K562 (cell line): ENCODE measurements around the gene GRIA2. TPM values are rescaled to one million over a fixed set of nuclear protein-coding genes. Genes with fewer than 3 reads are reported as not detected.

Source experiments
- ATAC-seq: fragments of 200-7000 bp; cut with Tn5 transposase; 3 replicates; pipeline ENCODE4 v1.9.1; 2020; ENCODE audit warnings: moderate library complexity
- BruUV-seq: library from RNA; stranded (reverse); fragments of 400-500 nt; replicated peaks from 2 replicates; lab custom pipeline; 2021; lab: Mats Ljungman, UMichigan
- CTCF ChIA-PET: fragments of 300-600 bp; formaldehyde crosslinking; extraction: SDS; loops from one replicate; lab custom pipeline; 2021; ENCODE audit warnings: low intra/inter-chr PET ratio; lab: Yijun Ruan, JAX
- POLR2A ChIA-PET: fragments of 300-600, 350-650 bp; sonication (Branson Sonifier 250); formaldehyde crosslinking; extraction: SDS; loops from one replicate; lab custom pipeline; 2021; ENCODE audit warnings: antibody characterized with exemption, inconsistent platforms; lab: Yijun Ruan, JAX
- DNase-seq, 4 experiments: peaks; one replicate each; pipeline versions ENCODE4 v3.0.0 to v3.0.0-alpha.2; 2011 to 2018; ENCODE audit warnings: low spot score in 3 of 4, mixed read lengths in 3 of 4; ENCODE audit errors: extremely low read depth in 1 of 4
- FAIRE-seq: peaks from 2 replicates; lab custom pipeline; 2011; peaks lifted over from hg19 to GRCh38; lab: Jason Lieb, UNC
- H2AFZ ChIP-seq: 2 replicates; pipeline ENCODE4 v1.6.0; 2011; ENCODE audit warnings: low read depth, low read length, control low read depth, inconsistent platforms
- H3K27ac ChIP-seq: fragments of 200-600 bp; 3 replicates; pipeline ENCODE4 v1.8.0; 2011; ENCODE audit warnings: low read depth, mild to moderate bottlenecking, control low read depth, inconsistent platforms, low read length, moderate library complexity, mixed read lengths; ENCODE audit errors: extremely low read depth
- H3K27me3 ChIP-seq, 2 experiments: fragments of 300-600 bp in 1 of 2; 2 replicates in 1 of 2; 3 replicates in 1 of 2; pipeline versions ENCODE4 v1.6.0 to v1.8.0; 2011; ENCODE audit warnings: inconsistent platforms in 2 of 2, low read length in 2 of 2, mild to moderate bottlenecking in 1 of 2, mixed read lengths in 1 of 2, moderate library complexity in 1 of 2; ENCODE audit not compliant: control insufficient read depth in 2 of 2, insufficient read depth in 2 of 2
- H3K36me3 ChIP-seq: fragments of 300-600 bp; 3 replicates; pipeline ENCODE4 v1.8.0; 2011; ENCODE audit warnings: mild to moderate bottlenecking, low read length, inconsistent platforms; ENCODE audit not compliant: control insufficient read depth, insufficient read depth
- H3K4me1 ChIP-seq, 2 experiments: fragments of 200-600 bp in 1 of 2; replicated peaks in 1 of 2; 2 replicates in 1 of 2; 3 replicates in 1 of 2; pipeline versions ENCODE4 v1.5.1 to v1.8.0; 2011; ENCODE audit warnings: inconsistent platforms in 2 of 2, low read length in 2 of 2, mild to moderate bottlenecking in 1 of 2, mixed read lengths in 1 of 2, moderate library complexity in 1 of 2; ENCODE audit not compliant: control insufficient read depth in 2 of 2, insufficient read depth in 2 of 2
- H3K4me2 ChIP-seq: 2 replicates; pipeline ENCODE4 v1.6.1; 2011; ENCODE audit warnings: low read length, control low read depth, inconsistent platforms, mixed read lengths; ENCODE audit not compliant: insufficient read depth
- H3K4me3 ChIP-seq: fragments of 200-600 bp; sonication (generic), shearing (Covaris generic); 2 replicates; pipeline ENCODE4 v1.5.1; 2016; ENCODE audit warnings: control low read depth, inconsistent platforms
- H3K79me2 ChIP-seq: fragments of 200-600 bp; 3 replicates; pipeline ENCODE4 v1.8.0; 2011; ENCODE audit warnings: low read length, inconsistent platforms; ENCODE audit not compliant: control insufficient read depth, insufficient read depth
- H3K9ac ChIP-seq, 2 experiments: 2 replicates each; pipeline versions ENCODE4 v1.6.0 to v1.6.1; 2011; ENCODE audit warnings: low read depth in 2 of 2, low read length in 2 of 2, control low read depth in 1 of 2, inconsistent platforms in 1 of 2, mild to moderate bottlenecking in 1 of 2, mixed read lengths in 1 of 2; ENCODE audit not compliant: insufficient read depth in 1 of 2
- H3K9me1 ChIP-seq: one replicate; pipeline ENCODE4 v1.6.0; 2011; ENCODE audit warnings: inconsistent platforms, mild to moderate bottlenecking, low read length, moderate library complexity; ENCODE audit not compliant: control insufficient read depth, insufficient read depth
- H3K9me3 ChIP-seq: replicated peaks from 2 replicates; pipeline ENCODE4 v1.5.1; 2011; ENCODE audit warnings: low read depth, low read length, inconsistent platforms; ENCODE audit not compliant: control insufficient read depth, insufficient read depth
- H4K20me1 ChIP-seq: replicated peaks from 2 replicates; pipeline ENCODE4 v1.6.1; 2011; ENCODE audit warnings: low read length, inconsistent platforms, mixed read lengths; ENCODE audit not compliant: control insufficient read depth, insufficient read depth
- CTCF ChIP-seq, 3 experiments: IDR thresholded peaks in 2 of 3; conservative IDR thresholded peaks in 1 of 3; 2 replicates each; pipeline ENCODE4 v1.5.1; 2011 to 2012; ENCODE audit warnings: low read length in 3 of 3, mild to moderate bottlenecking in 3 of 3, control low read depth in 2 of 3, improper control_type of control experiment in 1 of 3, inconsistent platforms in 1 of 3, low read depth in 1 of 3, mixed read lengths in 1 of 3, moderate library complexity in 1 of 3; ENCODE audit not compliant: insufficient read depth in 2 of 3
- ELF1 ChIP-seq: fragments of 200-800 bp; sonication (Bioruptor generic); IDR thresholded peaks from 2 replicates; pipeline ENCODE4 v1.6.1; 2016; ENCODE audit warnings: missing genetic modification characterization, missing compliant biosample characterization
- GABPA ChIP-seq: fragments of 200-800 bp; sonication (Bioruptor generic); conservative IDR thresholded peaks from 2 replicates; pipeline ENCODE4 v1.6.1; 2016; ENCODE audit warnings: low read depth, missing genetic modification characterization, missing compliant biosample characterization
- MAZ ChIP-seq, 2 experiments: fragments of 450-650 bp in 1 of 2; sonication (generic) in 1 of 2; formaldehyde crosslinking; IDR thresholded peaks in 1 of 2; conservative IDR thresholded peaks in 1 of 2; 2 replicates each; pipeline versions ENCODE4 v1.4.0 to v1.5.0; 2020; ENCODE audit warnings: mild to moderate bottlenecking in 1 of 2, missing genetic modification reagents in 1 of 2
- NFIX ChIP-seq: fragments of 250-450 bp; sonication (Bioruptor Pico); IDR thresholded peaks from 2 replicates; pipeline ENCODE4 v1.4.0; 2020; ENCODE audit warnings: low read depth, mild to moderate bottlenecking, moderate library complexity
- NR2C2 ChIP-seq, 2 experiments: fragments of 200-800 bp in 1 of 2; sonication (Bioruptor generic) in 1 of 2; sonication (generic) in 1 of 2; formaldehyde crosslinking in 1 of 2; IDR thresholded peaks; 2 replicates each; pipeline versions ENCODE4 v1.6.1 to v1.8.0; 2016 to 2022; ENCODE audit warnings: mild to moderate bottlenecking in 1 of 2, missing compliant biosample characterization in 1 of 2, missing genetic modification characterization in 1 of 2, missing genetic modification reagents in 1 of 2
- RAD21 ChIP-seq, 2 experiments: fragments of 250-450 bp in 1 of 2; fragments of 450-650 bp in 1 of 2; sonication (Bioruptor Pico) in 1 of 2; formaldehyde crosslinking in 1 of 2; IDR thresholded peaks in 1 of 2; conservative IDR thresholded peaks in 1 of 2; 2 replicates each; pipeline versions ENCODE4 v1.4.0 to v1.8.0; 2020 to 2022; ENCODE audit warnings: mild to moderate bottlenecking in 2 of 2, moderate library complexity in 1 of 2
- RBFOX2 ChIP-seq: fragments of 200-400 bp; formaldehyde crosslinking; IDR thresholded peaks from 2 replicates; pipeline ENCODE4 v1.6.1; 2017; ENCODE audit warnings: low read depth, mild to moderate bottlenecking, low read length, moderate library complexity
- YY1 ChIP-seq, 3 experiments: IDR thresholded peaks; 2 replicates each; pipeline ENCODE4 v1.6.1; 2011; ENCODE audit warnings: low read length in 2 of 3, mild to moderate bottlenecking in 2 of 3, moderate library complexity in 2 of 3, borderline replicate concordance in 1 of 3, control low read depth in 1 of 3, low read depth in 1 of 3; ENCODE audit not compliant: insufficient read depth in 3 of 3, insufficient replicate concordance in 2 of 3, control insufficient read depth in 1 of 3, insufficient read length in 1 of 3; ENCODE audit errors: extremely low read depth in 1 of 3
- ZKSCAN1 ChIP-seq: fragments of 150-350 bp; IDR thresholded peaks from 2 replicates; pipeline ENCODE4 v1.6.1; 2016; ENCODE audit warnings: low read depth, low read length
- ZNF586 ChIP-seq: fragments of 450-650 bp; formaldehyde crosslinking; conservative IDR thresholded peaks from 2 replicates; pipeline ENCODE4 v1.4.0; 2020; ENCODE audit warnings: mild to moderate bottlenecking, moderate library complexity
- WGBS: fragments of 100-300 bp; shearing (Covaris generic); methylation state at CpG from one replicate; pipeline ENCODE4 v1.1.6; 2016; ENCODE audit warnings: low coverage, mixed read lengths; ENCODE audit not compliant: insufficient coverage; ENCODE audit errors: missing lambda C conversion rate; 5-methylcytosine and 5-hydroxymethylcytosine counted together
- in situ Hi-C: fragments of 300-500 bp; cut with MboI; formaldehyde crosslinking; loops from 4 replicates; pipeline ENCODE4 v1.15.0; 2018; ENCODE audit warnings: inconsistent platforms, mixed read lengths
- intact Hi-C: fragments of 100-400 bp; cut with micrococcal nuclease; formaldehyde crosslinking; loops from 2 replicates; pipeline ENCODE4 v1.14.2; 2022
- polyA plus RNA-seq, 8 experiments: library from polyadenylated mRNA; depleted of rRNA in 4 of 8; stranded (reverse) in 5 of 8; unstranded in 3 of 8; fragments of >200 nt; fragmentation: Nextera tagmentation in 2 of 8; fragmentation: Illumina TruSeq in 1 of 8; extraction: Ambion mirVana in 2 of 8; extraction: Trizol in 1 of 8; gene quantifications; 2 replicates each; pipeline versions ENCODE4 v1.2.1 to v1.2.3, GENCODE V29; 2011 to 2014; ENCODE audit warnings: inconsistent platforms in 1 of 8, missing spikeins in 1 of 8
- total RNA-seq, 7 experiments: library from RNA; depleted of rRNA in 6 of 7; stranded (reverse); fragments of >200 nt in 6 of 7; fragmentation: Illumina TruSeq in 2 of 7; extraction: Trizol in 2 of 7; gene quantifications; 2 replicates each; pipeline versions ENCODE4 v1.2.1 to v1.2.3, GENCODE V29; 2011 to 2021; ENCODE audit warnings: low replicate concordance in 1 of 7

GRIA2 gene
- total and polyA plus RNA-seq, 9 of the 15 experiments (the other 6 are each of a cell fraction or from before 2014, with no cell fraction given) = 0.07 TPM; not detected in 8

- Histone ChIP-seq H3K9me1 (no peaks in the 10 kb centered on the region), H2AFZ (no peak overlapping the region), H4K20me1 (no peaks in the 10 kb centered on the region), H3K36me3 (no peaks in the 10 kb centered on the region), H3K4me2 (no peak overlapping the region), H3K9ac (no peak overlapping the region), H3K9me3 (no peaks in the 10 kb centered on the region), H3K27ac (no peak overlapping the region), H3K79me2 (no peaks in the 10 kb centered on the region), H3K4me3 (no peak overlapping the region), H3K27me3 (no peaks in the 10 kb centered on the region), H3K4me1 (no peaks in the 10 kb centered on the region)
- no peak for TF ChIP-seq MAZ (CRISPR knock-in tag; conservative IDR thresholded peaks at IDR 0.05 in 1 of 2, IDR thresholded peaks at IDR 0.05 in 1 of 2)
- POLR2A ChIA-PET = no interaction called here
- ATAC-seq = no peak
- in situ Hi-C loops (no loop called here), intact Hi-C loops (no loop called here)
- BruUV-seq = no TSS peak
- 8% methylated on average over 1 of the region's 1 CpG for WGBS
- no peak for FAIRE-seq
- DNase-seq = no peak
- CTCF ChIA-PET = no interaction called here
Measured at GRCh38 chr4:157196046-157196445, 24.5 kb upstream of the GRIA2 start.

- no TSS peak for BruUV-seq
- Histone ChIP-seq H3K36me3 (no peaks in the 10 kb centered on the region), H3K9me3 (no peaks in the 10 kb centered on the region), H3K27ac (no peak overlapping the region), H3K9me1 (no peaks in the 10 kb centered on the region), H3K4me1 (peaks cover 0 to 3% of the 10 kb centered on the region in 2 experiments; a peak in 1 of 5 replicates), H2AFZ (peak overlapping the region; percentile 1; the same call in 1 of the 2 replicates), H4K20me1 (no peaks in the 10 kb centered on the region), H3K79me2 (no peaks in the 10 kb centered on the region)
- FAIRE-seq (no peak), DNase-seq (peak; percentile 39 to 63 (median 44)), ATAC-seq (peak; percentile 87)
- CTCF ChIA-PET = no interaction called here
- intact Hi-C loops = no loop called here
- TF ChIP-seq ZNF586 (CRISPR knock-in tag) (no peak), ZKSCAN1 (no peak), ELF1 (tag) (peak; percentile 44; the same call in 1 of the 2 replicates), NR2C2 (CRISPR knock-in tag; IDR thresholded peaks at IDR 0.05) (no peak), NR2C2 (tag; IDR thresholded peaks at IDR 0.05) (peak; percentile 76; the same call in 1 of the 2 replicates), GABPA (peak; percentile 72), NFIX (CRISPR knock-in tag) (no peak), RAD21 (CRISPR knock-in tag; conservative IDR thresholded peaks at IDR 0.05 in 1 of 2, IDR thresholded peaks at IDR 0.05 in 1 of 2) (peak; percentile 22 to 42; a peak in 3 of 4 replicates), RBFOX2 (0 out of 2 replicates have a peak, but pooled peaks have one; percentile 33), CTCF (IDR thresholded peaks at IDR 0.05 in 2 of 3, conservative IDR thresholded peaks at IDR 0.05 in 1 of 3; ENCODE audit: insufficient read depth in 2 of 3, low read depth in 1 of 3, low read length in 3 of 3) (peak; percentile 33 to 72 (median 54)), YY1 (IDR thresholded peaks at IDR 0.05; ENCODE audit: borderline replicate concordance in 1 of 3, control insufficient read depth in 1 of 3, extremely low read depth in 1 of 3, insufficient read depth in 3 of 3, insufficient read length in 1 of 3, insufficient replicate concordance in 2 of 3, low read depth in 1 of 3, low read length in 2 of 3) (peak in 1 of 3 experiments; percentile 24)
- TF ChIP-seq, all 486 proteins: peak for 7
- in situ Hi-C loops = loop anchor here (25.0 kb wide), 1 partner anchor 758 kb away; no protein-coding TSS in a partner anchor
- no peak overlapping the region for H3K4me2 ChIP-seq
- 5% methylated on average over 17 of the region's 17 CpGs for WGBS
- no peak overlapping the region for H3K9ac ChIP-seq
- POLR2A ChIA-PET = no interaction called here
- H3K27me3 ChIP-seq = no peaks in the 10 kb centered on the region
- H3K4me3 ChIP-seq = no peak overlapping the region; the same call in 1 of the 2 replicates
Measured at GRCh38 chr4:157204634-157205244, 15.8 kb upstream of the GRIA2 start.
